GM21447 (cell line): Measurements from ENCODE around the gene CMTM5.
"Not testable (repeated sequence)": the region's sequence is repeated elsewhere in the genome, so short reads cannot be mapped to it uniquely, and the experiment has no call there.

ENCODE experiments used
- ATAC-seq: cut with Tn5 transposase; IDR thresholded peaks from one replicate; pipeline ENCODE4 v1.9.1; 2021; ENCODE audit not compliant: unreplicated experiment

CMTM5 gene

DNA sequence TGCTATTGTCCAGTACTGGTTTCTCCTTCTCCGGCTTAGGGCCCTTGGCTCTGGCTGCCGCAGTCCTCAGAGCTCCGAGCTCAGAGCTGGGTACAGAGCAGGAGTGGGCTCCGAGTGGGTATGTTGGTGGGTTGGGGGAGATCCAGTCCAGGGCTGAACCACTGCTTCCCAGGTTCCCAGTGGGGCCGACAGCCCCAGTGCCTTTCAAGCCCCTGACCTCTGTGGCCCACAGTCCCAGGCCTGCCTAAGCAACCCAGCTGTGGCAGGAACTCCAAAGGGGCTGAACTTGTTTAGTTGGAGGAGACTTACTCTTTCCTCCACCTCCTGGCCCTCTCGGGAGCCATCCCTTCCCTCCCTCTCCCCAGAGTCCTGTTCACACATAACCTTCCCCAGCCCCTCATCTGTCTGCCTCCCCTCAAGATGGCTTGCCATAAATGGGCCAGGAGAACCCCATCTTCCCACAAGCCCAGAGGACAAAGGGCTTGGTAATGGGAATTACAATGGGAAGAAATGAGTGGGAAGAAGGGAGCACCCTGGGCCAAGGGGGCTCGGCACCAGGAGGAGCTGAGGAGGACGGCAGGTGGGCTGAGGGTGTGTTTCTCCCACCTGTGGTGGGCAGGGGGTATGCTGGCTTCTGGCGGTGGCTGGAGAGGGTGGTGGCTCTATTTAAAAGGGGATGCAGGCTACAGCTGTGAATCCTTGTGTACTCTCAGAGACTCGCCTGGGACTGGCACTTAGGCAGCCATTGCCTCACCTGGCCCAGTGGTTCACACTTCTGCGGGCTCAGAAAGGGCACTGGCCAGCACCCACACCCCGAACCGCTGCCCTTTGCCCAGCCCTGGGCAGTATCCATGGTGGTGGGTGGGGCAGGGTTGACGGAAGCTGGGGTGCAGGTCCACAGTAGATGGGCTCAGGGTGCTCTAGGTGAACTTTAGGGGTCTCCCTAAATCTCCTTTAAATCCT, 35.0 kb downstream of the CMTM5 start:
- no peak for ATAC-seq

- no peak for ATAC-seq
Measured at GRCh38 chr14:23413681-23414080, 36.8 kb downstream of the CMTM5 start.

- no peak for ATAC-seq
Measured at GRCh38 chr14:23414254-23414653, 37.4 kb downstream of the CMTM5 start.

DNA sequence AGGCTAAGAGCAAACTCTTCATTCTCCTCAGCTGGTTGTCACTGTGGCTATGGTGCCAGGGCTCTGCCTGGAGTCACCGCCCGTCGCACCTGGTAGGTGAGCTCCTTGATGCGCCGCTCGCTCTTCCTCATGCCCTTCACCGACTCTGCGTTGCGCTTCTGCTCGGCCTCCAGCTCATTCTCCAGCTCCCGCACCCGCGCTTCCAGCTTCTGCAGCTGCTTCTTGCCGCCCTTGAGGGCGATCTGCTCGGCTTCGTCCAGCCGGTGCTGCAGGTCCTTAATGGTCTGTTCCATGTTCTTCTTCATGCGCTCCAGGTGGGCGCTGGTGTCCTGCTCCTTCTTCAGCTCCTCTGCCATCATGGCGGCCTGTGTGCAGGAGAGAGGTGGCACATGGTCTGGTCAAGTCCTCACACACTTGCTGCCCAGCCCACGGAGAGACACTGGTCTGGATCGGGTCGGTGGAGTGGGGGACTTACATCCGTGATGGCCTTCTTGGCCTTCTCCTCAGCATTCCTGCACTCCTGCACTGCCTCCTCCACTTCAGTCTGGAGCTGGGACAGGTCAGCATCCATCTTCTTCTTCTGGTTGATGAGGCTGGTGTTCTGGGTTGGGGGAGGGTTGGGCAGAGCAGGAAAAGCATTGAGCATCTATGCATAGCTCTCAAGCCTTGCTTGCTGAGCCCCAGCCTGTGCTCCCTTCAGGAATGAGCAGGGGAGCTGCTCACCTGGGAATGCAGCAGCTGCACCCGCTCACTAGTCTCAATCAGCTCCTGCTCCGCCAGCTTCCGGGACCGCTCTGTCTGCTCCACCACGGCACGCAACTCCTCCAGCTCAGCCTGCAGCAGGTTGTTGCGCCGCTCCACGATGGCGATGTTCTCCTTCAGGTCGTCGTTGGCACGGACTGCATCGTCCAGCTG, 38.3 kb downstream of the CMTM5 start:
- no peak for ATAC-seq

- ATAC-seq: no peak
Measured at GRCh38 chr14:23415821-23416778, 39.3 kb downstream of the CMTM5 start.

DNA sequence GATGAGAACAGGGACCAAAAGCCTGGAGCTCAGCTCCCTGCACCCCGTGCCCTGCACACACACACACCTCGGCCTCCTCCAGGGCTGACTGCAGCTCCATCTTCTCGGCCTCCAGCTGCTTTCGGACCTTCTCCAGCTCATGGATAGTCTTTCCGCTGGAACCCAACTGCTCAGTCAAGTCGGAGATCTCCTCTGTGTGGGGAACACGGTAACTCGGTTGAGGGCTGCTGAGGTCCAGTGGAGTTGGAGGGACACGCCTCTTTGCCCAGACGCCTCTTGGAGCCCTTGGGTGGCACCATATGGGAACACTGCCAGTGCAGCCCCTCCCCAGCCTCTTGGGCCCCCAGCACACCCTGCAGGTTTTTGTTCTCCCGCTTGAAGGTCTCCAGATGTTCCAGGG, 40.0 kb downstream of the CMTM5 start:
- ATAC-seq: no peak

- not testable (repeated sequence) for ATAC-seq
Measured at GRCh38 chr14:23417269-23417668, 40.4 kb downstream of the CMTM5 start.

GRCh38 chr14:23418021-23418420, 41.2 kb downstream of the CMTM5 start:
- no peak for ATAC-seq

DNA sequence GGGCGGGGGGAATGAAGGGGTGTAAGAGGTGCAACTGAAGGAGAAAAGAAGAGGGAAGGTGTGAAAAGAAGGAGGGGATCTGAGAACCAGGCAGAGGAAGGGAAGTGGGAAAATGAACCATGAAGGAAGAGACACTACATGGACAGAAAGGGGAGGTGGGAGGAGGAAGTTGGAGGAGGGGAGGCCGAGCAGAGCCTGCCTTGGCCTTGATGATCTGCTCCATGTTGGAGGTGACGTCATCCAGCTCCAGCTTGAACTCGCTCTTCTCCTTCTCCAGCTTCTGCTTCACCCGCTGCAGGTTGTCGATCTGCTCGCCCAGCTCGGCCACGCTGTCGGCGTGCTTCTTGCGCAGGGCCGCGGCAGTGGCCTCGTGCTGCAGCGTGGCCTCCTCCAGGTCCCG, 42.8 kb downstream of the CMTM5 start:
- ATAC-seq: not testable (repeated sequence)

DNA sequence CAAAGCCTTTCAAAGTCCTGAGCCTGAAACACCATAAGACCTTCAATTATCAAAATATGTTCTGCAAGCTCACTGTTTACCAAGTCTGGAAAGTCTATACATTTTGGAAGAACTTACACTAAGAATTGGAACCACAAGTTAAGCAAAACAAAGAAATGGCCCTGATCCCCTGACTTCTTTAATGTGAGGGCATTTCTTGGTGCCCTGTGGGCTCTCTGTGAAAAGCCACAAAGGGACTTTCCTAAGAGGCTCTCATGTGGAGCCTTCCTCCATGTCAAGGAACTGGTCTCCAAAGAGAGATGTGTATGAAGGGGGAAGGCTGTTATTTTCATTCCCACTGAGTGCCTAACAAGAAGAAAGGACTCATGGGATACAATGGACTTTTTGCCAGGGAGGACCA, 44.7 kb downstream of the CMTM5 start:
- ATAC-seq: no peak

DNA sequence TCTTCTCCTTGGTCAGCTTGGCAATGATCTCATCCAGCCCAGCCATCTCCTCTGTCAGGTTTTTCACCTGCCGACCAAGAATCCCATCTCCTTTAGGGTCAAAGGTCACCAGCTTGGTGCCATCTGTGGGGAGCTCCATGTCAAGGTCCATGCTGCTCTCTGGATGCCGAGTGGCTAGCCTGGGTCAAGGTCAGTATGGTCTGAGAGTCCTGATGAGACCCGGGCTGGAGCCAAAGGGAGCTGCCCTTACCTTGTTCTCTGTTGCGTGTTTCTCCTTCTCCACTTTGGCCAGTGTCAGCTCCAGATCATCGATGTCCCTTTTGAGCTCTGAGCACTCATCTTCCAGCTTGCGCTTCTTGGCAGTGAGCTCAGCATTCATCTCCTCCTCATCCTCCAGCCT, 46.8 kb downstream of the CMTM5 start:
- no peak for ATAC-seq

DNA sequence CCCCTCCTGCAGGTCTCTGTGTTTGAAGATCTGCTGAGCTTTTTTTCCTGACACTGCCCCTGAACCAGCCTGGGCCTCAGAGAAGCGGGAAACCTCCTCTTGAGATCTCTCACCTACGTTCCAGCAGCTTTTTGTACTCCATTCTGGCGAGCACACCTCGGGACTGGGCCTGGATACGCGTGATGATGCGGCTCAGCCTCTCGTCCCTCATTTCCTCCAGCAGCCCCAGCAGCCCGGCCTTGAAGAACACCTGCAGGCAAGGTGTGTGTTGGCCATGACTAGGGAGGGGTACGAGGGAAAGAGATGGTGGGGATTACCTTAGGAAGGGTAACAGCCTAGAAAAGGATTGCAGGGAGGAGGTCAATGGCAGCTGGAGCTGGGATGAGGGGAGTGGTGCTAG, 48.3 kb downstream of the CMTM5 start:
- no peak for ATAC-seq

DNA sequence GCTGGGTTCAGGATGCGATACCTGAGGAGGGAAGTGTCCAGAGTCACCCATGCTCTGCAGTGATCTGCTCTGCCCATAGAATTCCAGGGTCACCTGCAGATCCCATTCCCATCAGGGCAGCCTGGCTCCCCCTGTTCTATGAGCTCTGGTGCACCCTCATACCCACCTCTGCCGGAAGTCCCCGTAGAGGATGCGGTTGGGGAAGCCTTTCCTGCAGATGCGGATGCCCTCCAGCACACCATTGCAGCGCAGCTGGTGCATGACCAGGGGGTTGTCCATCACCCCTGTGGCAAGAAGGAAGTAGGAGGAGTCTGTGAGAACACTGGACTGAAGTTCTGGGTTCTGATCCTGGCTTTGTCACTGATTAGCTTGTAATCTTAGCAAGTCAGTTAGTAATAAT, 49.0 kb downstream of the CMTM5 start:
- not testable (repeated sequence) for ATAC-seq

DNA sequence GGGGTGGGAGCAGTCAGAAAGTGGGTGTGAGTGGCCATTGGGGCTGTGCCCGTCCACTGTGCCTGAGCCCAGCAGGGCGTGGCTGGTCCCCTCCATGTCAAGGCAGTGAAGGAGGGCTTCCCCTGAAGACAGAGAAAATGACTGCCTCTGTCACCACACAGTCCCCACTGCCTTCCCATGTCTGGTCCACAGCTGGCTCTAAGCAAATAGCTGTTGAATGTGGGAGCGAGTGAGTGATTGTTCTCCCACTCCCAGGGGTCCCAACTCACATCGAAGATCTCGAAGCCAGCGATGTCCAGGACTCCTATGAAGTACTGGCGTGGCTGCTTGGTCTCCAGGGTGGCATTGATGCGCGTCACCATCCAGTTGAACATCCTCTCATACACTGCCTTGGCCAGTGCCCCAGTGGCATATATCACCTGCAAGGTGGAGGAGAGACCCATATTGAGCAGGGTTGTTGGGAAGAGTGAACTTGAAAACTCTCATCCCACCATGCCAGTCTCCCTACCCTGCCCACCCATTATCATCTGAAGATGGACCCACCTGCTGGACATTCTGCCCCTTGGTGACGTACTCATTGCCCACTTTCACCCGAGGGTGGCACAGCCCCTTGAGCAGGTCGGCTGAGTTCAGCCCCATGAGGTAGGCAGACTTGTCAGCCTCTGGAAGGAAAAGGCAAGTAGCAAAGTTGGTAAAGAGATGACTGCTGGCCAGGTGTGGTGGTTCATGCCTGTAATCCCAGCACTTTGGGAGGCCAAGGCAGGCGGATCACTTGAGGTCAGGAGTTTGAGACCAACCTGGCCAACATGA, 52.0 kb downstream of the CMTM5 start:
- no peak for ATAC-seq
